G401 (cell line): ENCODE data around the gene SRGAP2. TPM values are rescaled to one million over a fixed set of nuclear protein-coding genes. Genes with fewer than 3 reads are reported as not detected.
A peak's percentile ranks its signal among the peaks of the same experiment; 100 is the strongest.
"Not testable (repeated sequence)": the region's sequence is repeated elsewhere in the genome, so short reads cannot be mapped to it uniquely, and the experiment has no call there.

Experiments used
- DNase-seq: peaks from one replicate; pipeline ENCODE4 v3.0.0-alpha.2; 2015; ENCODE audit warnings: low spot score
- in situ Hi-C: cut with HindIII; loops from 2 replicates; pipeline ENCODE4 v1.10.0; 2016; ENCODE audit warnings: low sequenced_read_pairs, mixed read lengths
- total RNA-seq: library from RNA; depleted of rRNA; stranded (reverse); fragments of >200 nt; shearing (Covaris generic); gene quantifications from 2 replicates; pipeline ENCODE4 v1.2.3, GENCODE V29; 2014

Gene SRGAP2
- total RNA-seq, 1 experiment from 2014 or later: 16.5 TPM

- in situ Hi-C loops, DNase-seq: not testable (repeated sequence)
Measured at GRCh38 chr1:206204159-206204511, 794 bp downstream of the SRGAP2 start.

DNA sequence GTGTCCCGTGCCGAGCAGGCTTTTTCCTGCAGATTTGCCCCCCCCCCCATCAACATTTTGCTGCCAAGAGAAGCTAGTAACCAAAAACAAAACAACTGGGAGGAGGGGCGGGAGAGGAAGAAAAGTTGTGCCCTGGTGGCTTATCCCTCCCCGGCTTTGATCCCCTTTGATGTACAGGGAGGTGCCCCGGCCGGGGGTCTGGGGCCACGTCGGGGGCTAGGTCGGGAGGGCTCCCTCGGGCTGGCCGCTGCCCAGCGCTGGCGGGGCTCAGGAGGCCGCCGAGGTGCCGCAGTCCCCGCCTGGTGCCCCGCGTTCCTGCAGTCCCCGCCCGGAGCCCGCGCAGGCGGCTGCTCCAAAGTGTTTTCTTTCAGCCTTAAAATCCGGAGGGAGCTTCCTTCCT lies 1.5 kb downstream of the SRGAP2 start:
- DNase-seq, in situ Hi-C loops: not testable (repeated sequence)

- DNase-seq, in situ Hi-C loops: not testable (repeated sequence)
Measured at GRCh38 chr1:206205569-206205968, 2.2 kb downstream of the SRGAP2 start.

GRCh38 chr1:206210802-206211201 lies 7.5 kb downstream of the SRGAP2 start:
- in situ Hi-C loops: not testable (repeated sequence)
- peak; percentile 17 for DNase-seq

DNA sequence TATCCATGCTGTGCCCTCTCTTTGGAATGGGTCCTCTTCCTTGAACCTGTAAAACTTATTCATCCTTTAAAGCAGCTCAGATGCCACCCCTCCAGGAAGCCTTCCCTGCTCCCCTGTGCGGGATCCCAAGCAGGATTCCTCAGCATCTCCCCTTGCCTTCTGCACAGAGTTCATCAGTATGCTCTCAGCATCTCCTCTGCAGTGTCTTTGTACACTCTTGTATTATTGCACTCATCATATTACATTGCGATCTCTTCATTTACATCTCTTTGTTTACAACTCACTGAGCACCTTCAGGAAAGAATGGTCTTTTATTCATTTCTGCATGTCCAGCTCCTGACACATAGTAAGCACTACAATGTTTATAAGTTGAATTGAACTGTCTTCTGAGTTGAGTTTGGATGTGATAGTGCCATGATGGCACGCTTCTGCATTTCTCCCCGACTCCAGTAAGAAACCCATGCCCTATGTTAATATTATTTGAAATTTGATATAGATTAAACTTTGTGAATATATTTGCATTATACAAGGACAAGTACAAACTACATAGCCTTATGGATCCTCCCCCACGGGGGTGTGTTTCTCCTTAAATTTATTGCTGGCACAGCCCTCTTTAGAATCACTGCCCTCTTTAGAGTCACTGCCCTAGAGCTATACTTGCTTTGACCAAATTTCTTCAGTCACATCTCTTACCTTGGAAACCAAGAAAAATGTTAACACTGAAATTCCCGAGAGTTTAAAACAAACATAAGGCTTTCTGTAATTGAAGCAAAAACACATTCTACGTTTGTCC lies 12.5 kb downstream of the SRGAP2 start:
- in situ Hi-C loops, DNase-seq: not testable (repeated sequence)

- DNase-seq, in situ Hi-C loops: not testable (repeated sequence)
Measured at GRCh38 chr1:206218285-206218684, 14.9 kb downstream of the SRGAP2 start.

GRCh38 chr1:206218765-206219164 lies 15.4 kb downstream of the SRGAP2 start:
- DNase-seq, in situ Hi-C loops: not testable (repeated sequence)

DNA sequence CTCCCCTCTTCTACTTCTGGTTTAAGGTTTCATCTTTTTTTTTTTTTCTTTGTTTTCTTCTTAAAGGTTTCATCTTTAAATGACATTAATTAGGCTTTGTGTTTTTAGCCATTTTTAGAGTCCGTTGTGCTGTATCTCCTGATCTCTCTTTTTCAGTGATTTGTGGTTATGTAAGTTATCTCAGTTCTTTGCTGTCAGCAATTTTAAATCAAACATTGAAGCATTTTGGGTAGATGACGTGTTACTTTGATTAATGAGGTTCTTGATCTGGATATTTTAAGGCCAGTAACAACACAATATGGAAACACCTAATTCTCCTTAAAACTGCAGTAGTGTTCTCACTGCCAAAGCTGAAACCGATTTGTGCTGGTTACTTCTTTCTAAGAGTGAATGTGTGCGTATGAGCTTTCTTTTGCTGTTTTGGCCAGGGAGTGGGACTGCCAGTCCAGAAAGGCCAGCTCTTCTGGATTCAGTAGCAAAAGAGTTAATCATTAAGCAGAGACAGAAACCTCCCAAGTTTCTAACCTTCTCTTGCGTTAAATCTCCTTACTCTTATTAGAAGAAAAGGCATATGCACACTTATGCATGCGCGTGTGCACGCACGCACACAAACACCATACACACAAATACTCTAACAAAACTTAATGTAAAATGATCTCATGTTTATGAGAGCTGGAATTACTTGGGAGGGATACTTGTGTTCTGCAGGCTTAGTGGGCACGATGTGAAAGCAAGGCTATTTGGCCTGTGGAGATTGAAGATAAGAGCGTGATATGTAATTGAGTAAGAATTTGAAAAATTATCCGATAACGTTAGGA lies 16.4 kb downstream of the SRGAP2 start:
- DNase-seq, in situ Hi-C loops: not testable (repeated sequence)

DNA sequence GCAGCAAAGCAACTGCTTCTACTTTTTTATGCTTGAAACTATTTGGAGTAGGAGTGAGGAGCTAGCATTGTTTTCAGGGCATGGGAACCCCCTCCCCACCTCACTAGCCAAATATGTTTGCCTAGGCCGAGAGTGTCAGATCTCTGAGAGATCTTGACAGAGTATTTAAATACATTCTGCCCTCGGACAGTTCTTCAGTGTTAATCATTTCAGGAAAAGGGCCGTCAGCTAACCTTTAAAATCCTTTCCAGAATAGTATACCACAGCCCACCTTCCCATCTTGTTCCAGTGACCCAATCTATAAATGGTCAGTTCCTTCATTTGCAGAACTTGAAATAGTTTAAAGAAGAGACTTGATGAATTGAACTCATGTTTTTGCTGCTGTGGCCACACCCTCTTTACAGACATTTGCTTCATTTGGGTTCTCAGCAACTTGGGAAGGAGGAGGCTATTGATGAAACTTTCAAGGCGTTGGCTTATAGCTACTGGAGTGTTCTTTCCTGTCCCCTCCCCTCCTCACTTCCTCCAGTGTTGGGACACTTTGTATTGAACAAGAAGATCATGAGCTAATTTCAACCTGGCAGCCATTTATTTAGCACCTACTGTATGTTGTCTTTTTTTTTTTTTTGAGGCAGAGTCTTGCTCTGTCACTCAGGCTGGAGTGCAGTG lies 17.1 kb downstream of the SRGAP2 start:
- in situ Hi-C loops, DNase-seq: not testable (repeated sequence)

GRCh38 chr1:206221585-206221984 lies 18.2 kb downstream of the SRGAP2 start:
- DNase-seq, in situ Hi-C loops: not testable (repeated sequence)

DNA sequence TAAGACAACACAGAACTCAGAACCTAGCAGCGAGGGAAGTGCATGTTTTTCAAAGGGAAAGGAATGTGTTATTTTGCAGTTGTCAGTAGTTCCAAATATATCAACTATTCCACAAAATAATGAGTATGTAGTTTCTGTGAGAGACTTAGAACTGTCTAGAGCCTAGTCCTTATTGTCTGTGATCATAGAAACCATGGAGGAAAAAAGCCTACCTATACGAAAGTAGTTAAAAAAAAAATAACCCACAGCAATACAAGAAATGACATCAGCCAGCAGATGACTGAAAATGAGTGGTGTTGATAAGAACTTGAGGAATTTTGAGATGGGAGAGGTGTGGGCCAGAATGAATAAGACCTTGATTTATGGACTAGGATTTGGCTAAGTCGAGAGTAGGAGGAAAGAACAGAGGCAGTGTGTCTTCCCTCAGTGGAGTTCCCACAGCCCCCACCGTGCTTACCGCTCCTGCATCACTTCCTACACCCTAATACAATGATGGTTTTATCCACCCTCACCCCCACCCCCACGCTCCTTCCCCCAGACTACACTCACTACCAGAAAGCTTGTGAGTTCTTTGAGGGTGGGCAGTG lies 20.9 kb downstream of the SRGAP2 start:
- in situ Hi-C loops, DNase-seq: not testable (repeated sequence)

DNA sequence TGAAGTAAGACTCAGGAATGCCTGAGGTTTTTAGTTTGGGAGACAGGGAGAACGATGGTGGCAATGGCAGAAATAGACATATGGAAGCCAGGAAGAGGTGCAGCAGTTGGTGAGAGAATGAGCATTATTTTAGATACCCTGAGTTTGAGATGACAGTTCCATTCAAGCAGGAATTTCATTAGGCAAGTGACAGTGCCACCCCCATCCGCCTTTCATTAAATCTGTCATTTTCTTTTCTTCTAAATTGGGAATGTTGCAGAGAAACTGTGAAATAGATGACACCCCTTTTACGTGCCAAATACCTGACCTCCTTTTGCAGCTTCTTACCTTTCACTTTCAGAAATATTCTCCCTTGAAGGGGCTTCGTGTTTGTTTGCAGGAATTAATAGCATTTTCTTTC lies 22.0 kb downstream of the SRGAP2 start:
- in situ Hi-C loops, DNase-seq: not testable (repeated sequence)

DNA sequence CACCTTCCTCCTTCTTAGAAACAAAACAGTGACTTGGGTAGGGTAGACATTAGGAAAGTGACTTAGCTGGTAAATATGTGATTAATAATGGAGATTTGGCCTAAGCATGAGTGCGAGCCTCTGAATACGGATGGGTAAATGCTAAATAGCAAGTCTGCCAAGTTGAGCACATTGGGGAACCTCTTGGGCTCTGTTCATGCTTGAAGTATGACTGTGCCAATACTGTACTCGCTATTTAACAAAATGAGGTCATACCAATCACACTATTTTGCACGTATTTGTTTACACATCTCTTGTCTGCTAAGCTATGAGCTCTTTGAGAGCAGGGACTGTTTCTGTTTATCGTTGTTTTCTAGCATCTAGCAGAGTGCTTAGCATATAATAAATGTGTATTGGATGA lies 23.5 kb downstream of the SRGAP2 start:
- in situ Hi-C loops, DNase-seq: not testable (repeated sequence)

- in situ Hi-C loops, DNase-seq: not testable (repeated sequence)
Measured at GRCh38 chr1:206229286-206229685, 25.9 kb downstream of the SRGAP2 start.

- DNase-seq, in situ Hi-C loops: not testable (repeated sequence)
Measured at GRCh38 chr1:206231989-206232388, 28.6 kb downstream of the SRGAP2 start.

GRCh38 chr1:206232970-206233645 lies 29.8 kb downstream of the SRGAP2 start:
- DNase-seq, in situ Hi-C loops: not testable (repeated sequence)

- in situ Hi-C loops, DNase-seq: not testable (repeated sequence)
Measured at GRCh38 chr1:206234189-206234916, 31.0 kb downstream of the SRGAP2 start.

- DNase-seq, in situ Hi-C loops: not testable (repeated sequence)
Measured at GRCh38 chr1:206235190-206235589, 31.8 kb downstream of the SRGAP2 start.
